Hematopoietic multipotent progenitor cell (in vitro differentiated cells): ENCODE data around the gene HTRA3. TPM values are rescaled to one million over a fixed set of nuclear protein-coding genes. Genes with fewer than 3 reads are reported as not detected.

ENCODE experiments used
- DNase-seq, 3 donors: peaks; one replicate each; pipeline ENCODE4 v3.0.0-alpha.2; 2011 to 2015; ENCODE audit warnings: low read depth in 2 of 3, low spot score in 2 of 3
- total RNA-seq: library from RNA; depleted of rRNA; stranded (reverse); fragments of >200 nt; gene quantifications from one replicate; pipeline ENCODE4 v1.2.3, GENCODE V29; 2012

The HTRA3 gene
- total RNA-seq, 1 donor, result 12.9 TPM

GRCh38 chr4:8233672-8234484, 35.7 kb upstream of the HTRA3 start:
- DNase-seq, result no peak

- DNase-seq, result no peak
Observed at GRCh38 chr4:8234715-8235114, 34.8 kb upstream of the HTRA3 start.

- DNase-seq, result no peak
Observed at GRCh38 chr4:8235224-8235623, 34.3 kb upstream of the HTRA3 start.

GRCh38 chr4:8235686-8236085, 33.9 kb upstream of the HTRA3 start:
- DNase-seq, result no peak

GRCh38 chr4:8236106-8236919, 33.2 kb upstream of the HTRA3 start:
- no peak for DNase-seq

GRCh38 chr4:8236920-8237195, 32.7 kb upstream of the HTRA3 start:
- DNase-seq, result no peak

- DNase-seq, result no peak
Observed at GRCh38 chr4:8237256-8237989, 32.1 kb upstream of the HTRA3 start.

- no peak for DNase-seq
Observed at GRCh38 chr4:8238036-8238511, 31.5 kb upstream of the HTRA3 start.

- no peak for DNase-seq
Observed at GRCh38 chr4:8238515-8239053, 31.0 kb upstream of the HTRA3 start.

- no peak for DNase-seq
Observed at GRCh38 chr4:8239226-8239625, 30.3 kb upstream of the HTRA3 start.

GRCh38 chr4:8239661-8240060, 29.9 kb upstream of the HTRA3 start:
- no peak for DNase-seq

- peak in 1 of 3 donors; percentile 33 for DNase-seq
Observed at GRCh38 chr4:8240211-8241041, 29.1 kb upstream of the HTRA3 start.

GRCh38 chr4:8241211-8241779, 28.3 kb upstream of the HTRA3 start:
- DNase-seq, result no peak

GRCh38 chr4:8241895-8242696, 27.5 kb upstream of the HTRA3 start:
- DNase-seq, result peak; percentile 59 to 81 (median 69)

GRCh38 chr4:8242782-8243560, 26.6 kb upstream of the HTRA3 start:
- DNase-seq, result no peak

- no peak for DNase-seq
Observed at GRCh38 chr4:8244001-8244757, 25.4 kb upstream of the HTRA3 start.

- DNase-seq, result no peak
Observed at GRCh38 chr4:8244931-8245460, 24.6 kb upstream of the HTRA3 start.
